H1 (cell line): ENCODE measurements around the gene UPK1B. TPM values are rescaled to one million over a fixed set of nuclear protein-coding genes. Genes with fewer than 3 reads are reported as not detected.

Experiments
- CTCF ChIA-PET: fragments of 300-600 bp; sonication (Branson Sonifier 250); formaldehyde crosslinking; loops from one replicate; lab custom pipeline; 2021; ENCODE audit not compliant: partially characterized antibody; lab: Charles Lee
- POLR2A ChIA-PET: fragments of 300-600 bp; sonication (Branson Sonifier 250); formaldehyde crosslinking; loops from one replicate; lab custom pipeline; 2021; ENCODE audit warnings: inconsistent platforms; ENCODE audit not compliant: partially characterized antibody; lab: Charles Lee
- DNase-seq, 2 experiments: peaks; one replicate each; pipeline versions ENCODE4 v3.0.0 to v3.0.0-alpha.2; 2010 to 2022; ENCODE audit warnings: low spot score in 2 of 2, low read depth in 1 of 2, mixed read lengths in 1 of 2
- FAIRE-seq: peaks from 2 replicates; lab custom pipeline; 2011; peaks lifted over from hg19 to GRCh38; lab: Jason Lieb, UNC
- H2AFZ ChIP-seq: 2 replicates; pipeline ENCODE4 v1.8.1; 2012; ENCODE audit warnings: low read length, inconsistent platforms
- H2AK5ac ChIP-seq: 2 replicates; pipeline ENCODE4 v1.6.1; 2013; ENCODE audit warnings: low read depth, low read length
- H2BK120ac ChIP-seq: replicated peaks from 2 replicates; pipeline ENCODE3; 2013; ENCODE audit warnings: low read depth, low read length, inconsistent platforms
- H2BK12ac ChIP-seq: 2 replicates; pipeline ENCODE4 v1.6.1; 2013; ENCODE audit warnings: low read depth, low read length
- H2BK15ac ChIP-seq: 2 replicates; pipeline ENCODE4 v1.6.1; 2013; ENCODE audit warnings: low read length
- H2BK20ac ChIP-seq: 2 replicates; pipeline ENCODE4 v1.6.1; 2013; ENCODE audit warnings: low read length
- H2BK5ac ChIP-seq: 2 replicates; pipeline ENCODE4 v1.6.1; 2013; ENCODE audit warnings: low read depth, low read length
- H3K14ac ChIP-seq: 2 replicates; pipeline ENCODE4 v1.6.1; 2013; ENCODE audit warnings: inconsistent platforms; ENCODE audit not compliant: insufficient read length
- H3K18ac ChIP-seq: 2 replicates; pipeline ENCODE4 v1.6.1; 2013; ENCODE audit warnings: low read length; ENCODE audit errors: extremely low read depth
- H3K23ac ChIP-seq: 2 replicates; pipeline ENCODE4 v1.6.1; 2013; ENCODE audit warnings: inconsistent platforms; ENCODE audit not compliant: insufficient read length
- H3K23me2 ChIP-seq: 2 replicates; pipeline ENCODE4 v1.6.1; 2013; ENCODE audit warnings: low read depth, low read length
- H3K27ac ChIP-seq: 2 replicates; pipeline ENCODE4 v1.6.1; 2011; ENCODE audit warnings: low read depth, low read length, inconsistent platforms
- H3K27me3 ChIP-seq, 4 experiments: replicated peaks in 1 of 4; 1 replicate in 1 of 4; 2 replicates in 3 of 4; pipeline versions ENCODE4 v1.6.1 to v1.8.1; 2011 to 2013; ENCODE audit warnings: low read length in 3 of 4, mild to moderate bottlenecking in 3 of 4, inconsistent platforms in 2 of 4, mixed read lengths in 2 of 4, moderate library complexity in 1 of 4; ENCODE audit not compliant: control insufficient read depth in 3 of 4, insufficient read depth in 3 of 4; ENCODE audit errors: extremely low read depth in 1 of 4
- H3K36me3 ChIP-seq, 4 experiments: 2 replicates each; pipeline versions ENCODE4 v1.6.1 to v1.8.1; 2011 to 2013; ENCODE audit warnings: mild to moderate bottlenecking in 4 of 4, low read length in 3 of 4, moderate library complexity in 2 of 4, control low read depth in 1 of 4, inconsistent platforms in 1 of 4; ENCODE audit not compliant: insufficient read depth in 4 of 4, control insufficient read depth in 2 of 4
- H3K4ac ChIP-seq: replicated peaks from 2 replicates; pipeline ENCODE3; 2013; ENCODE audit warnings: low read length, low read depth, mixed read lengths, inconsistent platforms; ENCODE audit not compliant: insufficient read length
- H3K4me1 ChIP-seq, 4 experiments: replicated peaks in 1 of 4; 1 replicate in 1 of 4; 2 replicates in 3 of 4; pipeline versions ENCODE4 v1.6.1 to v1.8.1; 2011 to 2013; ENCODE audit warnings: low read length in 3 of 4, inconsistent platforms in 2 of 4, mixed read lengths in 1 of 4; ENCODE audit not compliant: insufficient read depth in 4 of 4, control insufficient read depth in 3 of 4
- H3K4me2 ChIP-seq, 2 experiments: 2 replicates each; pipeline versions ENCODE4 v1.6.1 to v1.8.1; 2011 to 2013; ENCODE audit warnings: low read depth in 2 of 2, low read length in 2 of 2, control low read depth in 1 of 2, inconsistent platforms in 1 of 2, mild to moderate bottlenecking in 1 of 2; ENCODE audit not compliant: insufficient read depth in 1 of 2
- H3K4me3 ChIP-seq, 4 experiments: fragments of 200-600, 300-600 bp in 1 of 4; sonication (generic), shearing (Covaris generic), sonication (Bioruptor Twin) in 1 of 4; 2 replicates each; pipeline versions ENCODE4 v1.5.1 to v1.8.1; 2011 to 2016; ENCODE audit warnings: low read length in 4 of 4, low read depth in 3 of 4, control low read depth in 2 of 4, inconsistent platforms in 2 of 4, mild to moderate bottlenecking in 2 of 4, mixed read lengths in 1 of 4, moderate library complexity in 1 of 4; ENCODE audit not compliant: insufficient read depth in 2 of 4; ENCODE audit errors: extremely low read depth in 1 of 4
- H3K56ac ChIP-seq: replicated peaks from 2 replicates; pipeline ENCODE3; 2013; ENCODE audit warnings: low read depth, mild to moderate bottlenecking, mixed read lengths, low read length, inconsistent platforms; ENCODE audit not compliant: insufficient read length
- H3K79me1 ChIP-seq: 2 replicates; pipeline ENCODE4 v1.6.1; 2013; ENCODE audit warnings: low read depth, low read length, control low read depth
- H3K79me2 ChIP-seq, 2 experiments: 2 replicates each; pipeline versions ENCODE4 v1.6.1 to v1.8.1; 2012 to 2013; ENCODE audit warnings: low read length in 2 of 2, mild to moderate bottlenecking in 2 of 2, inconsistent platforms in 1 of 2; ENCODE audit not compliant: insufficient read depth in 2 of 2, control insufficient read depth in 1 of 2
- H3K9ac ChIP-seq, 4 experiments: replicated peaks in 1 of 4; 1 replicate in 1 of 4; 2 replicates in 3 of 4; pipeline versions ENCODE4 v1.6.1 to v1.8.1; 2011 to 2013; ENCODE audit warnings: low read depth in 3 of 4, low read length in 3 of 4, control low read depth in 2 of 4, mild to moderate bottlenecking in 2 of 4, moderate library complexity in 2 of 4, inconsistent platforms in 1 of 4; ENCODE audit errors: extremely low read depth in 1 of 4
- H3K9me3 ChIP-seq, 2 experiments: 2 replicates each; pipeline versions ENCODE4 v1.6.1 to v1.8.1; 2012 to 2013; ENCODE audit warnings: mild to moderate bottlenecking in 2 of 2, moderate library complexity in 2 of 2, control low read depth in 1 of 2, inconsistent platforms in 1 of 2, low read depth in 1 of 2, low read length in 1 of 2, mixed read lengths in 1 of 2; ENCODE audit not compliant: insufficient read depth in 2 of 2
- H4K20me1 ChIP-seq, 2 experiments: replicated peaks in 1 of 2; 2 replicates each; pipeline versions ENCODE3 to v1.8.1; 2011 to 2013; ENCODE audit warnings: inconsistent platforms in 2 of 2, low read length in 2 of 2, mild to moderate bottlenecking in 1 of 2; ENCODE audit not compliant: insufficient read depth in 2 of 2, control insufficient read depth in 1 of 2
- H4K5ac ChIP-seq: 2 replicates; pipeline ENCODE4 v1.6.1; 2013; ENCODE audit warnings: low read length, low read depth, mixed read lengths, inconsistent platforms; ENCODE audit not compliant: insufficient read length
- H4K8ac ChIP-seq: 2 replicates; pipeline ENCODE4 v1.8.0; 2013; ENCODE audit warnings: mild to moderate bottlenecking, moderate library complexity, low read length, inconsistent platforms; ENCODE audit not compliant: insufficient read depth; ENCODE audit errors: extremely low read depth
- H4K91ac ChIP-seq: replicated peaks from 2 replicates; pipeline ENCODE3; 2013; ENCODE audit warnings: low read length, mixed read lengths, inconsistent platforms; ENCODE audit not compliant: insufficient read length
- CBX8 ChIP-seq: fragments of 300-800, 300-1000 bp; sonication (generic); IDR thresholded peaks from 2 replicates; pipeline ENCODE4 v1.7.1; 2016; ENCODE audit warnings: low read depth, low read length, borderline replicate concordance
- CTBP2 ChIP-seq: IDR thresholded peaks from 2 replicates; pipeline ENCODE4 v1.7.0; 2011; ENCODE audit warnings: borderline replicate concordance, mild to moderate bottlenecking, moderate library complexity, mixed read lengths, low read length; ENCODE audit not compliant: insufficient read depth, insufficient read length
- EP300 ChIP-seq, 2 experiments: IDR thresholded peaks; 1 replicate in 1 of 2; 2 replicates in 1 of 2; pipeline ENCODE4 v1.6.1; 2011 to 2012; ENCODE audit warnings: low read depth in 2 of 2, low read length in 2 of 2, mild to moderate bottlenecking in 2 of 2, borderline replicate concordance in 1 of 2, inconsistent platforms in 1 of 2, moderate library complexity in 1 of 2
- KDM1A ChIP-seq: fragments of 200-600, 300-600 bp; sonication (generic); IDR thresholded peaks from 2 replicates; pipeline ENCODE4 v1.7.1; 2016; ENCODE audit warnings: mild to moderate bottlenecking, low read length, borderline replicate concordance
- KDM5A ChIP-seq: fragments of 200-600 bp; IDR thresholded peaks from 2 replicates; pipeline ENCODE4 v1.7.1; 2012; ENCODE audit warnings: mild to moderate bottlenecking, low read length, inconsistent platforms, mixed read lengths
- RFX5 ChIP-seq: IDR thresholded peaks from 2 replicates; pipeline ENCODE4 v1.6.1; 2011; ENCODE audit warnings: low read depth, low read length, improper control_type of control experiment, borderline replicate concordance
- SIRT6 ChIP-seq: IDR thresholded peaks from one replicate; pipeline ENCODE4 v1.7.1; 2012; ENCODE audit warnings: low read length, inconsistent platforms
- SP4 ChIP-seq: IDR thresholded peaks from 2 replicates; pipeline ENCODE4 v1.6.1; 2012; ENCODE audit warnings: low read length, inconsistent platforms
- SRF ChIP-seq: IDR thresholded peaks from 2 replicates; pipeline ENCODE4 v1.6.1; 2011; ENCODE audit warnings: mild to moderate bottlenecking, low read depth, low read length, moderate library complexity
- ZNF274 ChIP-seq: IDR thresholded peaks from 2 replicates; pipeline ENCODE4 v1.7.0; 2012; ENCODE audit warnings: low read length, borderline replicate concordance; ENCODE audit errors: extremely low read depth
- WGBS, 2 experiments: shearing (Covaris generic) in 1 of 2; methylation state at CpG; one replicate each; pipeline versions ENCODE4 v1.1.6 to v1.1.7; 2013 to 2015; ENCODE audit warnings: low lambda C conversion rate in 2 of 2, mixed read lengths in 2 of 2, inconsistent platforms in 1 of 2, low coverage in 1 of 2, missing lambda C conversion rate in 1 of 2; ENCODE audit not compliant: insufficient replicate concordance in 2 of 2, insufficient coverage in 1 of 2, insufficient read length in 1 of 2; ENCODE audit errors: extremely low coverage in 1 of 2, missing lambda C conversion rate in 1 of 2; 5-methylcytosine and 5-hydroxymethylcytosine counted together
- polyA plus RNA-seq, 7 experiments: library from polyadenylated mRNA; depleted of rRNA in 3 of 7; stranded (reverse) in 5 of 7; unstranded in 2 of 7; fragments of >200 nt in 5 of 7; fragments of 200-250 nt in 2 of 7; gene quantifications; 1 replicate in 5 of 7; 2 replicates in 1 of 7; 4 replicates in 1 of 7; pipeline versions ENCODE4 v1.2.1 to v1.2.3, GENCODE V29; 2011 to 2013; ENCODE audit warnings: missing spikeins in 2 of 7, mixed read lengths in 2 of 7
- total RNA-seq: library from RNA; stranded (reverse); fragmentation: NEBNext Ultra II Directional; extraction: Animal tissue kit (Norgen Biotek cat#: 25700); gene quantifications from 2 replicates; pipeline ENCODE4 v1.2.1, GENCODE V29; 2021
- TF ChIP-seq, protein P1 (sequence below): IDR thresholded peaks from 2 replicates; pipeline ENCODE4 v1.6.1; 2012; ENCODE audit warnings: low read length, inconsistent platforms
- TF ChIP-seq, protein P2 (sequence below): IDR thresholded peaks from 2 replicates; pipeline ENCODE4 v1.6.1; 2012; ENCODE audit warnings: inconsistent platforms

Gene UPK1B
- total and polyA plus RNA-seq, 2 of the 8 experiments (the other 6 are each of a cell fraction or from before 2014, with no cell fraction given) = 0.67 to 0.68 TPM

DNA sequence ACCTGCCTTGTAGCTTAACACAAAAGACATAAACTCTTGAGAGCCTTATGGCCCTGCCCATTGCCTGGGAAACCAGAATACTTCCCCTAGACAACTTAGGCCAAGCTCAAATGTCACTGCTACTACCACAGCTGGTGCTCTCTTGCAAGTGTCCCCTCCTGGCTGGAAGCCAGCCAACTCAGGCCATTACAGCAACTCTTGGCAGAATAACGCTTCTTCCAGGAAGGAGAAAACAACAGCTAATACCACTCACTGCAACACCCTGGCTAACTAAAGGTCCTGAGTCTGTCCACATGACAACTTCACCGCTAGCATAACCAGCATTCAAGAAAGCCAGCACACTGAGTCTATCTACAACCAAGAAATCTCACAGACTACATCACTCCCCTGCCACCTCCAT is 72.4 kb downstream of the UPK1B start:
- H3K4me2 ChIP-seq = no peak overlapping the region
- 0 out of 2 replicates have a peak overlapping the region, but pooled peaks have one; percentile 80 for H2BK20ac ChIP-seq
- H2AFZ ChIP-seq = no peak overlapping the region
- H3K36me3 ChIP-seq = no peaks in the 10 kb centered on the region
- no peaks in the 10 kb centered on the region for H3K4me1 ChIP-seq
- H3K23me2 ChIP-seq = no peaks in the 10 kb centered on the region
- FAIRE-seq (no peak), DNase-seq (no peak)
- H3K56ac ChIP-seq = no peak overlapping the region
- H4K8ac ChIP-seq = no peak overlapping the region
- H2BK15ac ChIP-seq = peak overlapping the region; percentile 61; the same call in 1 of the 2 replicates
- CTCF ChIA-PET = interaction anchor here (0.7 to 1.1 kb wide), 6 partner anchors 28 to 182 kb away, joined by 3 to 4 read pairs (median 3); no protein-coding TSS in a partner anchor
- no peaks in the 10 kb centered on the region; a peak in 1 of 7 replicates for H3K27me3 ChIP-seq
- no peak overlapping the region for H2AK5ac ChIP-seq
- H4K20me1 ChIP-seq = no peaks in the 10 kb centered on the region
- H2BK120ac ChIP-seq = no peak overlapping the region
- no peak overlapping the region for H4K5ac ChIP-seq
- no peak overlapping the region for H3K23ac ChIP-seq
- no peaks in the 10 kb centered on the region for H3K79me1 ChIP-seq
- no peak overlapping the region for H3K4me3 ChIP-seq
- H3K9ac ChIP-seq = no peak overlapping the region
- 96% methylated on average over 2 of the region's 2 CpGs; no CpG with 5 or more reads in 1 of the 2 experiments for WGBS, 2 experiments
- no peak overlapping the region for H3K4ac ChIP-seq
- H3K9me3 ChIP-seq = peaks cover 8 to 13% of the 10 kb centered on the region in 2 experiments; a peak in 1 of 4 replicates
- no peak overlapping the region for H2BK12ac ChIP-seq
- no peaks in the 10 kb centered on the region for H3K79me2 ChIP-seq
- no peak overlapping the region for H3K18ac ChIP-seq
- 0 out of 2 replicates have a peak overlapping the region, but pooled peaks have one; percentile 35 for H2BK5ac ChIP-seq
- H3K14ac ChIP-seq = no peak overlapping the region
- no peak overlapping the region for H4K91ac ChIP-seq
- POLR2A ChIA-PET = no interaction called here
- H3K27ac ChIP-seq = no peak overlapping the region
- TF ChIP-seq CBX8 = no peak
- TF ChIP-seq CTBP2 = no peak
- no peak for TF ChIP-seq KDM5A
- TF ChIP-seq ZNF274 = no peak
- no peak for TF ChIP-seq SP4
- no peak for TF ChIP-seq RFX5
- TF ChIP-seq, protein P1, sequence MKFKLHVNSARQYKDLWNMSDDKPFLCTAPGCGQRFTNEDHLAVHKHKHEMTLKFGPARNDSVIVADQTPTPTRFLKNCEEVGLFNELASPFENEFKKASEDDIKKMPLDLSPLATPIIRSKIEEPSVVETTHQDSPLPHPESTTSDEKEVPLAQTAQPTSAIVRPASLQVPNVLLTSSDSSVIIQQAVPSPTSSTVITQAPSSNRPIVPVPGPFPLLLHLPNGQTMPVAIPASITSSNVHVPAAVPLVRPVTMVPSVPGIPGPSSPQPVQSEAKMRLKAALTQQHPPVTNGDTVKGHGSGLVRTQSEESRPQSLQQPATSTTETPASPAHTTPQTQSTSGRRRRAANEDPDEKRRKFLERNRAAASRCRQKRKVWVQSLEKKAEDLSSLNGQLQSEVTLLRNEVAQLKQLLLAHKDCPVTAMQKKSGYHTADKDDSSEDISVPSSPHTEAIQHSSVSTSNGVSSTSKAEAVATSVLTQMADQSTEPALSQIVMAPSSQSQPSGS = no peak
- TF ChIP-seq, protein P2, sequence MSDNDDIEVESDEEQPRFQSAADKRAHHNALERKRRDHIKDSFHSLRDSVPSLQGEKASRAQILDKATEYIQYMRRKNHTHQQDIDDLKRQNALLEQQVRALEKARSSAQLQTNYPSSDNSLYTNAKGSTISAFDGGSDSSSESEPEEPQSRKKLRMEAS = no peak
- no peak for TF ChIP-seq EP300 (IDR thresholded peaks at IDR 0.05; ENCODE audit: borderline replicate concordance in 1 of 2, low read depth in 2 of 2, low read length in 2 of 2)
- no peak for TF ChIP-seq SIRT6
- no peak for TF ChIP-seq SRF
- TF ChIP-seq KDM1A = no peak
